Psoas muscle (tissue), 8 donors: Measurements from ENCODE around the gene MIB1. TPM values are rescaled to one million over a fixed set of nuclear protein-coding genes. Genes with fewer than 3 reads are reported as not detected.

Experiments
- ATAC-seq, 4 donors: fragments of 200-7000 bp; cut with Tn5 transposase; one replicate each; pipeline ENCODE4 v1.9.1; 2020; ENCODE audit warnings: moderate library complexity in 3 of 4, mild to moderate bottlenecking in 2 of 4
- DNase-seq, 2 donors: peaks; one replicate each; pipeline ENCODE4 v3.0.0-alpha.2; 2020
- H3K27ac ChIP-seq: fragments of 200-600 bp; one replicate; pipeline ENCODE4 v1.8.0; 2022
- H3K27me3 ChIP-seq, 3 donors: fragments of 200-600 bp in 1 of 3; one replicate each; pipeline versions ENCODE4 v1.6.1 to v1.8.0; 2013 to 2022; ENCODE audit warnings: low read length in 2 of 3, mild to moderate bottlenecking in 2 of 3, moderate library complexity in 1 of 3; ENCODE audit not compliant: insufficient read depth in 3 of 3
- H3K36me3 ChIP-seq, 2 donors: fragments of 200-600 bp in 1 of 2; one replicate each; pipeline versions ENCODE4 v1.6.1 to v1.8.0; 2013 to 2022; ENCODE audit warnings: low read depth in 1 of 2, mild to moderate bottlenecking in 1 of 2, moderate library complexity in 1 of 2; ENCODE audit not compliant: insufficient read depth in 1 of 2
- H3K4me1 ChIP-seq: fragments of 200-600 bp; one replicate; pipeline ENCODE4 v1.8.0; 2022
- H3K4me3 ChIP-seq: fragments of 200-600 bp; one replicate; pipeline ENCODE4 v1.8.0; 2022; ENCODE audit warnings: mild to moderate bottlenecking
- H3K9me3 ChIP-seq: fragments of 200-600 bp; one replicate; pipeline ENCODE4 v1.8.0; 2022
- CTCF ChIP-seq: fragments of 200-600 bp; IDR thresholded peaks from one replicate; pipeline ENCODE4 v1.8.0; 2022; ENCODE audit warnings: antibody characterized with exemption
- WGBS, 3 donors: extraction: QIAGEN DNeasy Blood & Tissue Kit; methylation state at CpG; one replicate each; pipeline versions ENCODE4 v1.1.6 to v1.1.7; 2013; 5-methylcytosine and 5-hydroxymethylcytosine counted together
- intact Hi-C, 2 donors: fragments of 100-400 bp; cut with DNase I; formaldehyde crosslinking; loops; one replicate each; pipeline versions ENCODE4 v1.11.0 to v1.14.2; 2022
- polyA plus RNA-seq, 3 donors: library from polyadenylated mRNA; stranded (reverse); fragments of 200-250 nt; gene quantifications; one replicate each; pipeline ENCODE4 v1.2.3, GENCODE V29; 2013
- total RNA-seq, 4 donors: library from RNA; stranded (reverse); fragmentation: NEBNext Ultra II Directional in 2 of 4; extraction: Animal tissue kit (Norgen Biotek cat#: 25700) in 2 of 4; gene quantifications; one replicate each; pipeline versions ENCODE4 v1.2.1 to v1.2.4, GENCODE V29; 2021 to 2023
- donor health status: healthy with polysubstance abuse.
- donor health status: DM: no; HTN: no; CAD: no; lungs with moderate emphysema.
- donor health status: Bipolar disorder and iron deficiency.
- donor health status: healthy.
- donor health status: DM: yes; HTN: yes; CAD: no.
- donor health status: DM: no; HTN: no; CAD: no.
- donor health status: DM: no; HTN: no; CAD: no.
- donor health status: DM: yes; HTN: yes; CAD: no.

The MIB1 gene
- total and polyA plus RNA-seq, 7 donors = 2.1 to 21.3 (median 16.1) TPM

GRCh38 chr18:21831413-21831831, 90.8 kb downstream of the MIB1 start:
- Histone ChIP-seq H3K4me1 (peaks cover 25% of the 10 kb centered on the region), H3K36me3 (peaks cover 0 to 16% of the 10 kb centered on the region in 2 donors), H3K27ac (peak overlapping the region; percentile 86), H3K9me3 (no peaks in the 10 kb centered on the region), H3K4me3 (peak overlapping the region; percentile 68), H3K27me3 (no peaks in the 10 kb centered on the region)
- WGBS, 3 donors = 17 to 25% (median 23%) methylated on average over 5 of the region's 5 CpGs
- DNase-seq (no peak), ATAC-seq (peak; percentile 53 to 74 (median 72))
- intact Hi-C loops = no loop called here
- no peak for TF ChIP-seq CTCF

GRCh38 chr18:21833604-21834298, 93.2 kb downstream of the MIB1 start:
- peak overlapping the region; percentile 86 for H3K27ac ChIP-seq
- no peak for DNase-seq
- peaks cover 0 to 12% of the 10 kb centered on the region in 2 donors for H3K36me3 ChIP-seq
- intact Hi-C loops = no loop called here
- WGBS, 3 donors = 24 to 29% (median 26%) methylated on average over 4 of the region's 4 CpGs
- H3K9me3 ChIP-seq = no peaks in the 10 kb centered on the region
- peaks cover 25% of the 10 kb centered on the region for H3K4me1 ChIP-seq
- TF ChIP-seq CTCF = no peak
- peak; percentile 50 to 71 (median 64) for ATAC-seq
- peak overlapping the region; percentile 68 for H3K4me3 ChIP-seq
- no peaks in the 10 kb centered on the region for H3K27me3 ChIP-seq

- H3K36me3 ChIP-seq = peaks cover 0 to 10% of the 10 kb centered on the region in 2 donors
- H3K9me3 ChIP-seq = no peaks in the 10 kb centered on the region
- 80 to 83% (median 82%) methylated on average over 3 of the region's 3 CpGs for WGBS, 3 donors
- peak overlapping the region; percentile 3 for H3K4me3 ChIP-seq
- H3K4me1 ChIP-seq = peaks cover 25% of the 10 kb centered on the region
- ATAC-seq (no peak), DNase-seq (no peak)
- H3K27ac ChIP-seq = peak overlapping the region; percentile 86
- TF ChIP-seq CTCF = no peak
- intact Hi-C loops = no loop called here
- H3K27me3 ChIP-seq = no peaks in the 10 kb centered on the region
Measured at GRCh38 chr18:21834299-21834660, 93.7 kb downstream of the MIB1 start.

GRCh38 chr18:21841570-21841969, 101.0 kb downstream of the MIB1 start:
- Histone ChIP-seq H3K4me1 (peaks cover 23% of the 10 kb centered on the region), H3K9me3 (no peaks in the 10 kb centered on the region), H3K4me3 (no peak overlapping the region), H3K27ac (no peak overlapping the region), H3K27me3 (no peaks in the 10 kb centered on the region), H3K36me3 (peaks cover 0 to 46% of the 10 kb centered on the region in 2 donors)
- TF ChIP-seq CTCF = no peak
- intact Hi-C loops = no loop called here
- DNase-seq (no peak), ATAC-seq (peak in 2 of 4 donors; percentile 43 to 70)
- 39 to 64% (median 49%) methylated on average over 1 of the region's 1 CpG for WGBS, 3 donors

GRCh38 chr18:21843341-21843740, 102.7 kb downstream of the MIB1 start:
- H3K4me1 ChIP-seq = peaks cover 23% of the 10 kb centered on the region
- ATAC-seq (no peak), DNase-seq (no peak)
- no peaks in the 10 kb centered on the region for H3K27me3 ChIP-seq
- intact Hi-C loops = no loop called here
- H3K36me3 ChIP-seq = peaks cover 0 to 50% of the 10 kb centered on the region in 2 donors
- H3K4me3 ChIP-seq = no peak overlapping the region
- H3K27ac ChIP-seq = no peak overlapping the region
- no peaks in the 10 kb centered on the region for H3K9me3 ChIP-seq
- TF ChIP-seq CTCF = no peak
- 63 to 74% (median 67%) methylated on average over 2 of the region's 2 CpGs for WGBS, 3 donors
